Fibroblast of mammary gland (primary cell): ENCODE results near the gene SNTA1.
"Not testable (repeated sequence)": the region's sequence is repeated elsewhere in the genome, so short reads cannot be mapped to it uniquely, and the experiment has no call there.

Source experiments
- DNase-seq: peaks from one replicate; pipeline ENCODE4 v3.0.0-alpha.2; 2010; ENCODE audit warnings: low read depth
- H3K4me3 ChIP-seq: 2 replicates; pipeline ENCODE4 v1.5.1; 2011; ENCODE audit warnings: low read depth, mild to moderate bottlenecking, low read length, moderate library complexity; ENCODE audit not compliant: control insufficient read depth
- CTCF ChIP-seq: conservative IDR thresholded peaks from 2 replicates; pipeline ENCODE4 v1.5.1; 2011; ENCODE audit warnings: low read depth, low read length, inconsistent platforms; ENCODE audit not compliant: control insufficient read depth, insufficient read depth

Gene SNTA1

DNA sequence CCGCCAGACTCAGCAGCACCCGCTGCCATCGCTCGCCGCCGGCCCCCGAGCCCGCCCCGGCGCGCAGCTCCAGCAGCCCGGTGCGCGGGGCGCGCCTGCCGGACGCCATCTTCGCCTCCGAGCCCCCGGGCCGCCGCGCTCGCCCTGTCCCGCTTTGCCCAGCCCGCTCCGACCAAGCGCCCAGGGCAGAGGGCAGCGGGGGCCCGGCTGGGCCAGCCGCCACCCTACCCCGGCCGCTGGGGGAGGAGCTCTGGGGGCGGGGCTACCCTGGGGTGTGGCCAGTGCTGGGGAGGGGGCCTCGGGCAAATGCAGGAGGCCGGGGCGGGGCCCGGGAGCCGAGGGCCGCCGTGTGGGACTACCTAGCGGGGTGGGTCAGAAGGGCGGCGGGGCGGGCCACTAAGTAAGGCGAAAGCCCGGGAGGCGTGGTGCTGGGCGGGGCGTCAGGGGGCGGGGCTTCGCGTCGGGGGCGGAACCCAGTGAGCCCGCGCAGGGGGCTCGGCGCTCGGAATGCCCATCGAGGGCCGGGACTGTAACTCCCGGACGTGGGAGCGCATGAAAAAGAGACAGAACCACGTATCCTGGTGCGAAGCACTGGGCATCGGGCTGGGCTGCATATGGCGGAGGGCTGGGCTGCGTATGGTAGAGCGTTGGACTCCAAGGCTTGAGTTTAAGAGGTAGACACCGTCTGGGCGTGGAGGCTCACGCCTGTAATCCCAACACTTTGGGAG is at the start of gene SNTA1:
SNTA1 (minus strand) TSS at position 252 of the 728 bp plus-strand sequence; CDS start at position 109, 143 bp downstream.
- H3K4me3 ChIP-seq = peak within 1 kb of the TSS; percentile 74
- no peak for TF ChIP-seq CTCF
- peak; percentile 56 for DNase-seq

- peak; percentile 6 for DNase-seq
- no peak for TF ChIP-seq CTCF
- H3K4me3 ChIP-seq = peak overlapping the region; percentile 68
Observed at GRCh38 chr20:33490934-33491656, 47.5 kb upstream of the SNTA1 start.

- peak; percentile 44 for DNase-seq
- peak within 1 kb of the TSS; percentile 68 for H3K4me3 ChIP-seq
- TF ChIP-seq CTCF = no peak
Observed at GRCh38 chr20:33490023-33490933, 46.7 kb upstream of the SNTA1 start, which contains the start of gene CBFA2T2. Gene CBFA2T2 (plus strand): TSS chr20:33490096. CDS start chr20:33490268, 172 bp downstream.

GRCh38 chr20:33489495-33490022 is 46.0 kb upstream of the SNTA1 start:
- peak overlapping the region; percentile 64 for H3K4me3 ChIP-seq
- no peak for TF ChIP-seq CTCF
- DNase-seq = peak; percentile 94

GRCh38 chr20:33488661-33489494 is 45.3 kb upstream of the SNTA1 start:
- peak overlapping the region; percentile 64 for H3K4me3 ChIP-seq
- not testable (repeated sequence) for DNase-seq

GRCh38 chr20:33488201-33488600 is 44.6 kb upstream of the SNTA1 start:
- DNase-seq = no peak
- no peak overlapping the region for H3K4me3 ChIP-seq
- TF ChIP-seq CTCF = no peak

DNA sequence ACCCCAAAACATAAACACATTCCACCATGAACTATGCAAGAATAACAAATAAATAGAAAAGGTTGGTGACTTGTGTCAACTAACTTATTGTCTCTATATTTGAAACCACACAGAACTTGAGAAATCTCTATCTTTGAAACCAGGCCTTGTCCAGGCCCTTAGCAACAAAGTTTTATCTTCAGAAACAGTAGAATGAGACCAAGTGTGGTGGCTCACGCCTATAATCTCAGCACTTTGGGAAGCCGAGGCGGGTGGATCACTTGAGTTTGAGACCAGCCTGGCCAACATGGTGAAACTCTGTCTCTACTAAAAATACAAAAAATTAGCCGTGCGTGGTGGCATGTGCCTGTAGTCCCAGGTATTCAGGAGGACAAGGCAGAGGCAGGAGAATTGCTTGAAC is 39.6 kb upstream of the SNTA1 start:
- DNase-seq, H3K4me3 ChIP-seq: not testable (repeated sequence)
